Spinal cord (tissue), 10 donors: ENCODE measurements around the gene CST4. TPM values are rescaled to one million over a fixed set of nuclear protein-coding genes. Genes with fewer than 3 reads are reported as not detected.
"Not testable (repeated sequence)": the region's sequence is repeated elsewhere in the genome, so short reads cannot be mapped to it uniquely, and the experiment has no call there.

Experiments
- DNase-seq, 6 donors: peaks; one replicate each; pipeline versions ENCODE4 v3.0.0 to v3.0.0-alpha.2; 2013 to 2015; ENCODE audit warnings: low spot score in 6 of 6, low read depth in 4 of 6
- H3K27ac ChIP-seq: one replicate; pipeline ENCODE4 v1.5.1; 2013; ENCODE audit warnings: low read depth, low read length, control low read depth
- H3K27me3 ChIP-seq: one replicate; pipeline ENCODE4 v1.6.1; 2013; ENCODE audit warnings: low read length; ENCODE audit not compliant: control insufficient read depth, insufficient read depth
- H3K36me3 ChIP-seq: one replicate; pipeline ENCODE4 v1.6.1; 2013; ENCODE audit warnings: low read length; ENCODE audit not compliant: control insufficient read depth, insufficient read depth
- H3K4me1 ChIP-seq: one replicate; pipeline ENCODE4 v1.6.1; 2013; ENCODE audit warnings: low read length; ENCODE audit not compliant: control insufficient read depth, insufficient read depth
- H3K4me3 ChIP-seq: one replicate; pipeline ENCODE4 v1.5.1; 2013; ENCODE audit warnings: low read depth, low read length, control low read depth
- H3K9me3 ChIP-seq: one replicate; pipeline ENCODE4 v1.6.1; 2013; ENCODE audit warnings: low read length; ENCODE audit not compliant: control insufficient read depth, insufficient read depth
- WGBS: methylation state at CpG from one replicate; pipeline ENCODE4 v1.1.5; 2013; ENCODE audit warnings: missing lambda C conversion rate; ENCODE audit not compliant: insufficient coverage; 5-methylcytosine and 5-hydroxymethylcytosine counted together
- polyA plus RNA-seq, 2 donors: library from polyadenylated mRNA; unstranded; fragments of 120-200 nt; gene quantifications; one replicate each; pipeline ENCODE4 v1.2.1, GENCODE V29; 2013; ENCODE audit not compliant: insufficient read length in 2 of 2
- total RNA-seq, 2 donors: library from RNA; depleted of rRNA in 1 of 2; stranded (reverse); fragments of 120-200 nt in 1 of 2; fragments of >200 nt in 1 of 2; gene quantifications; one replicate each; pipeline versions ENCODE4 v1.2.3 to v1.2.4, GENCODE V29; 2013 to 2014
- donor health status: healthy.

CST4 gene
- total and polyA plus RNA-seq, 4 donors: not detected

GRCh38 chr20:23664954-23665353 is 23.9 kb downstream of the CST4 start:
- H3K4me3 ChIP-seq: no peak overlapping the region
- 92% methylated on average over 3 of the region's 3 CpGs for WGBS

GRCh38 chr20:23664046-23664445 is 24.8 kb downstream of the CST4 start:
- WGBS: 75% methylated on average over 1 of the region's 4 CpGs
- H3K4me1 ChIP-seq, H3K27me3 ChIP-seq, H3K9me3 ChIP-seq, H3K27ac ChIP-seq, H3K36me3 ChIP-seq, DNase-seq, H3K4me3 ChIP-seq: not testable (repeated sequence)

More at GRCh38 chr20:23664954-23665353, 23.9 kb downstream of the CST4 start:
- H3K36me3 ChIP-seq: no peaks in the 10 kb centered on the region
- no peaks in the 10 kb centered on the region for H3K9me3 ChIP-seq
- no peak overlapping the region for H3K27ac ChIP-seq
- no peaks in the 10 kb centered on the region for H3K4me1 ChIP-seq
- H3K27me3 ChIP-seq: no peaks in the 10 kb centered on the region
- no peak for DNase-seq

- no peak overlapping the region for H3K27ac ChIP-seq
- no peaks in the 10 kb centered on the region for H3K4me1 ChIP-seq
- H3K9me3 ChIP-seq: no peaks in the 10 kb centered on the region
- 83% methylated on average over 6 of the region's 6 CpGs for WGBS
- no peak overlapping the region for H3K4me3 ChIP-seq
- no peak for DNase-seq
- no peaks in the 10 kb centered on the region for H3K36me3 ChIP-seq
- no peaks in the 10 kb centered on the region for H3K27me3 ChIP-seq
Measured at GRCh38 chr20:23663180-23663579, 25.7 kb downstream of the CST4 start.

GRCh38 chr20:23662276-23662870 is 26.5 kb downstream of the CST4 start:
- WGBS: 95% methylated on average over 8 of the region's 9 CpGs
- Histone ChIP-seq H3K27ac (no peak overlapping the region), H3K4me3 (no peak overlapping the region), H3K9me3 (no peaks in the 10 kb centered on the region), H3K36me3 (no peaks in the 10 kb centered on the region), H3K27me3 (no peaks in the 10 kb centered on the region), H3K4me1 (peaks cover under 1% of the 10 kb centered on the region)
- DNase-seq: no peak

- no peak for DNase-seq
- Histone ChIP-seq H3K9me3 (no peaks in the 10 kb centered on the region), H3K27me3 (no peaks in the 10 kb centered on the region), H3K27ac (no peak overlapping the region), H3K4me3 (no peak overlapping the region), H3K36me3 (no peaks in the 10 kb centered on the region), H3K4me1 (peaks cover 10% of the 10 kb centered on the region)
- 87% methylated on average over 4 of the region's 6 CpGs for WGBS
Measured at GRCh38 chr20:23661002-23661429, 27.8 kb downstream of the CST4 start.

GRCh38 chr20:23659989-23660837 is 28.6 kb downstream of the CST4 start:
- no peak for DNase-seq
- WGBS: 82% methylated on average over 7 of the region's 8 CpGs
- no peak overlapping the region for H3K27ac ChIP-seq
- no peaks in the 10 kb centered on the region for H3K9me3 ChIP-seq
- H3K4me1 ChIP-seq: peaks cover 17% of the 10 kb centered on the region
- H3K36me3 ChIP-seq: no peaks in the 10 kb centered on the region
- no peaks in the 10 kb centered on the region for H3K27me3 ChIP-seq
- H3K4me3 ChIP-seq: no peak overlapping the region

GRCh38 chr20:23659610-23659988 is 29.2 kb downstream of the CST4 start:
- H3K36me3 ChIP-seq, H3K9me3 ChIP-seq, H3K4me3 ChIP-seq, H3K27ac ChIP-seq, DNase-seq, H3K27me3 ChIP-seq: not testable (repeated sequence)
- peaks cover 21% of the 10 kb centered on the region for H3K4me1 ChIP-seq
- WGBS: 100% methylated on average over 2 of the region's 2 CpGs

- H3K36me3 ChIP-seq: no peaks in the 10 kb centered on the region
- no peaks in the 10 kb centered on the region for H3K27me3 ChIP-seq
- H3K4me3 ChIP-seq: no peak overlapping the region
- no peak for DNase-seq
- H3K9me3 ChIP-seq: no peaks in the 10 kb centered on the region
- H3K27ac ChIP-seq: no peak overlapping the region
- WGBS: 89% methylated on average over 5 of the region's 8 CpGs
- peaks cover 26% of the 10 kb centered on the region for H3K4me1 ChIP-seq
Measured at GRCh38 chr20:23658989-23659609, 29.7 kb downstream of the CST4 start.

- no peaks in the 10 kb centered on the region for H3K36me3 ChIP-seq
- no peaks in the 10 kb centered on the region for H3K27me3 ChIP-seq
- no peak overlapping the region for H3K4me3 ChIP-seq
- no CpG with 5 or more reads among the region's 2 CpGs for WGBS
- H3K27ac ChIP-seq: no peak overlapping the region
- H3K4me1 ChIP-seq: peaks cover 34% of the 10 kb centered on the region
- no peaks in the 10 kb centered on the region for H3K9me3 ChIP-seq
- no peak for DNase-seq
Measured at GRCh38 chr20:23658336-23658735, 30.5 kb downstream of the CST4 start.
